Skeletal muscle tissue (tissue), 4 donors: ENCODE results near the gene FRAS1. TPM values are rescaled to one million over a fixed set of nuclear protein-coding genes. Genes with fewer than 3 reads are reported as not detected.
"Not testable (repeated sequence)": the region's sequence is repeated elsewhere in the genome, so short reads cannot be mapped to it uniquely, and the experiment has no call there.

Source experiments
- H3K27ac ChIP-seq: one replicate; pipeline ENCODE4 v1.7.0; 2013; ENCODE audit warnings: mild to moderate bottlenecking, low read depth, low read length, inconsistent platforms
- H3K27me3 ChIP-seq, 3 donors: one replicate each; pipeline ENCODE4 v1.7.0; 2013; ENCODE audit warnings: low read length in 3 of 3; ENCODE audit not compliant: control insufficient read depth in 3 of 3, insufficient read depth in 3 of 3
- H3K36me3 ChIP-seq, 3 donors: one replicate each; pipeline ENCODE4 v1.7.0; 2013; ENCODE audit warnings: low read length in 3 of 3; ENCODE audit not compliant: control insufficient read depth in 3 of 3, insufficient read depth in 3 of 3
- H3K4me1 ChIP-seq, 3 donors: one replicate each; pipeline ENCODE4 v1.7.0; 2013; ENCODE audit warnings: low read length in 3 of 3, mild to moderate bottlenecking in 3 of 3; ENCODE audit not compliant: control insufficient read depth in 3 of 3, insufficient read depth in 3 of 3
- H3K4me3 ChIP-seq, 3 donors: one replicate each; pipeline ENCODE4 v1.7.0; 2013; ENCODE audit warnings: low read length in 3 of 3
- H3K9ac ChIP-seq, 3 donors: one replicate each; pipeline ENCODE4 v1.7.0; 2013; ENCODE audit warnings: low read length in 3 of 3, mild to moderate bottlenecking in 3 of 3, moderate library complexity in 2 of 3, low read depth in 1 of 3
- H3K9me3 ChIP-seq, 3 donors: one replicate each; pipeline ENCODE4 v1.7.0; 2013; ENCODE audit warnings: low read length in 3 of 3; ENCODE audit not compliant: control insufficient read depth in 3 of 3
- total RNA-seq: library from RNA; depleted of rRNA; stranded (reverse); fragments of >200 nt; gene quantifications from one replicate; pipeline ENCODE4 v1.2.3, GENCODE V29; 2014
- donor health status: Osteomylitis.

The FRAS1 gene
- total RNA-seq, 1 donor from 2014 or later, result 15.1 TPM

GRCh38 chr4:78242071-78242470 lies 184.9 kb downstream of the FRAS1 start:
- Histone ChIP-seq H3K4me1 (peaks cover 0 to 3% (median 0%) of the 10 kb centered on the region in 3 donors), H3K4me3 (no peak overlapping the region), H3K9ac (no peak overlapping the region), H3K27me3 (no peaks in the 10 kb centered on the region), H3K27ac (no peak overlapping the region), H3K36me3 (no peaks in the 10 kb centered on the region), H3K9me3 (no peaks in the 10 kb centered on the region)

- Histone ChIP-seq H3K4me1 (peaks cover 0 to 3% (median 3%) of the 10 kb centered on the region in 3 donors), H3K27me3 (no peaks in the 10 kb centered on the region), H3K9me3 (no peaks in the 10 kb centered on the region), H3K36me3 (no peaks in the 10 kb centered on the region), H3K27ac (no peak overlapping the region), H3K9ac (no peak overlapping the region), H3K4me3 (no peak overlapping the region)
Observed at GRCh38 chr4:78244705-78245485, 187.8 kb downstream of the FRAS1 start.

- peak overlapping the region; percentile 4 for H3K27ac ChIP-seq
- no peak overlapping the region for H3K4me3 ChIP-seq
- no peak overlapping the region for H3K9ac ChIP-seq
- H3K27me3 ChIP-seq, result no peaks in the 10 kb centered on the region
- no peaks in the 10 kb centered on the region for H3K9me3 ChIP-seq
- H3K36me3 ChIP-seq, result peaks cover 0 to 2% (median under 1%) of the 10 kb centered on the region in 3 donors
- peaks cover 0 to 3% (median 3%) of the 10 kb centered on the region in 3 donors for H3K4me1 ChIP-seq
Observed at GRCh38 chr4:78247536-78248285, 190.6 kb downstream of the FRAS1 start.

GRCh38 chr4:78250500-78250899 lies 193.4 kb downstream of the FRAS1 start:
- H3K27me3 ChIP-seq, result no peaks in the 10 kb centered on the region
- H3K27ac ChIP-seq, result no peak overlapping the region
- H3K4me3 ChIP-seq, result no peak overlapping the region
- H3K9ac ChIP-seq, result no peak overlapping the region
- peaks cover 0 to 6% (median 2%) of the 10 kb centered on the region in 3 donors for H3K36me3 ChIP-seq
- no peaks in the 10 kb centered on the region for H3K9me3 ChIP-seq
- H3K4me1 ChIP-seq, result peaks cover 0 to 3% (median 0%) of the 10 kb centered on the region in 3 donors

- not testable (repeated sequence) for H3K27me3 ChIP-seq, H3K9ac ChIP-seq, H3K9me3 ChIP-seq, H3K36me3 ChIP-seq, H3K4me1 ChIP-seq, H3K27ac ChIP-seq, H3K4me3 ChIP-seq
Observed at GRCh38 chr4:78252773-78253172, 195.7 kb downstream of the FRAS1 start.

- Histone ChIP-seq H3K27ac (no peak overlapping the region), H3K4me3 (no peak overlapping the region), H3K4me1 (no peaks in the 10 kb centered on the region), H3K9ac (no peak overlapping the region), H3K27me3 (no peaks in the 10 kb centered on the region), H3K9me3 (no peaks in the 10 kb centered on the region), H3K36me3 (peaks cover 0 to 6% (median 2%) of the 10 kb centered on the region in 3 donors)
Observed at GRCh38 chr4:78254893-78255292, 197.8 kb downstream of the FRAS1 start.

- H3K4me1 ChIP-seq, result peaks cover under 1 to 12% (median 5%) of the 10 kb centered on the region in 3 donors
- no peaks in the 10 kb centered on the region for H3K27me3 ChIP-seq
- H3K27ac ChIP-seq, result no peak overlapping the region
- H3K36me3 ChIP-seq, result peaks cover 0 to 7% (median 4%) of the 10 kb centered on the region in 3 donors
- no peaks in the 10 kb centered on the region for H3K9me3 ChIP-seq
- no peak overlapping the region for H3K4me3 ChIP-seq
- H3K9ac ChIP-seq, result no peak overlapping the region
Observed at GRCh38 chr4:78265006-78265405, 207.9 kb downstream of the FRAS1 start.

GRCh38 chr4:78267790-78268189 lies 210.7 kb downstream of the FRAS1 start:
- Histone ChIP-seq H3K9me3 (no peaks in the 10 kb centered on the region), H3K9ac (no peak overlapping the region), H3K27ac (no peak overlapping the region), H3K27me3 (no peaks in the 10 kb centered on the region), H3K36me3 (peaks cover 0 to 7% (median 4%) of the 10 kb centered on the region in 3 donors), H3K4me3 (no peak overlapping the region), H3K4me1 (peaks cover 2 to 14% (median 5%) of the 10 kb centered on the region in 3 donors)

GRCh38 chr4:78268597-78268996 lies 211.5 kb downstream of the FRAS1 start:
- Histone ChIP-seq H3K9me3 (no peaks in the 10 kb centered on the region), H3K27me3 (no peaks in the 10 kb centered on the region), H3K36me3 (peaks cover 0 to 7% (median 4%) of the 10 kb centered on the region in 3 donors), H3K4me3 (no peak overlapping the region), H3K9ac (no peak overlapping the region), H3K27ac (no peak overlapping the region), H3K4me1 (peaks cover 2 to 14% (median 5%) of the 10 kb centered on the region in 3 donors)

GRCh38 chr4:78275450-78275849 lies 218.3 kb downstream of the FRAS1 start:
- H3K9ac ChIP-seq, H3K4me3 ChIP-seq, H3K27ac ChIP-seq, H3K27me3 ChIP-seq, H3K4me1 ChIP-seq, H3K36me3 ChIP-seq, H3K9me3 ChIP-seq: not testable (repeated sequence)
